HCT116 (cell line): ENCODE data around the gene ZNF423. TPM values are rescaled to one million over a fixed set of nuclear protein-coding genes. Genes with fewer than 3 reads are reported as not detected.

Experiments
- ATAC-seq: fragments of 200-7000 bp; cut with Tn5 transposase; 2 replicates; pipeline ENCODE4 v1.9.1; 2020; ENCODE audit warnings: mild to moderate bottlenecking, moderate library complexity
- BruUV-seq: library from RNA; stranded (reverse); fragments of 400-500 nt; replicated peaks from 2 replicates; lab custom pipeline; 2021; lab: Mats Ljungman, UMichigan
- CTCF ChIA-PET: fragments of 300-600 bp; sonication (Branson Sonifier 250); formaldehyde crosslinking; loops from one replicate; lab custom pipeline; 2021; ENCODE audit warnings: antibody characterized with exemption; lab: Charles Lee
- POLR2A ChIA-PET: fragments of 300-600, 350-600 bp; sonication (Branson Sonifier 250); formaldehyde crosslinking; loops from one replicate; lab custom pipeline; 2021; ENCODE audit warnings: antibody characterized with exemption; lab: Charles Lee
- RAD21 ChIA-PET, 2 experiments: fragments of 300-600 bp; sonication (Branson Sonifier 250); formaldehyde crosslinking; loops; one replicate each; lab custom pipeline; 2023; ENCODE audit warnings: low total read pairs in 2 of 2; ENCODE audit not compliant: uncharacterized antibody in 2 of 2, unreplicated experiment in 2 of 2, low non-redundant PET in 1 of 2; lab: Charles Lee
- DNase-seq: peaks from one replicate; pipeline ENCODE4 v3.0.0-alpha.2; 2010; ENCODE audit warnings: low read depth, low spot score
- H2AFZ ChIP-seq: fragments of 200-600 bp; shearing (Covaris generic), sonication (generic); 2 replicates; pipeline ENCODE4 v1.6.1; 2017; ENCODE audit warnings: low read depth, mixed run types, mixed read lengths, antibody characterized with exemption, low read length; ENCODE audit not compliant: poor library complexity, severe bottlenecking
- H3K27ac ChIP-seq: 2 replicates; pipeline ENCODE4 v1.5.1; 2012; ENCODE audit warnings: low read depth, low read length
- H3K27me3 ChIP-seq: fragments of 200-600 bp; sonication (generic); 2 replicates; pipeline ENCODE4 v1.6.1; 2016; ENCODE audit warnings: mixed run types, low read length, mixed read lengths; ENCODE audit not compliant: insufficient read depth
- H3K36me3 ChIP-seq, 2 experiments: fragments of 200-500 bp in 1 of 2; fragments of 200-600 bp in 1 of 2; sonication (Bioruptor generic) in 1 of 2; sonication (generic) in 1 of 2; 2 replicates each; pipeline versions ENCODE4 v1.5.1 to v1.6.1; 2014 to 2016; ENCODE audit warnings: low read length in 2 of 2, inconsistent platforms in 1 of 2, mixed read lengths in 1 of 2, mixed run types in 1 of 2; ENCODE audit not compliant: insufficient read depth in 2 of 2, control insufficient read depth in 1 of 2
- H3K4me1 ChIP-seq, 2 experiments: fragments of 200-600 bp in 1 of 2; sonication (generic) in 1 of 2; 2 replicates each; pipeline versions ENCODE4 v1.5.1 to v1.6.1; 2012 to 2017; ENCODE audit warnings: low read length in 2 of 2, inconsistent platforms in 1 of 2, mild to moderate bottlenecking in 1 of 2, mixed read lengths in 1 of 2, mixed run types in 1 of 2, moderate library complexity in 1 of 2; ENCODE audit not compliant: insufficient read depth in 2 of 2, control insufficient read depth in 1 of 2
- H3K4me2 ChIP-seq: fragments of 200-600 bp; sonication (generic); 2 replicates; pipeline ENCODE4 v1.6.1; 2017; ENCODE audit warnings: mixed run types, low read length, mixed read lengths
- H3K4me3 ChIP-seq, 2 experiments: fragments of 200-600 bp in 1 of 2; sonication (generic) in 1 of 2; replicated peaks in 1 of 2; 2 replicates each; pipeline ENCODE4 v1.5.1; 2011 to 2016; ENCODE audit warnings: low read length in 2 of 2, control low read depth in 1 of 2, low read depth in 1 of 2, mild to moderate bottlenecking in 1 of 2, mixed read lengths in 1 of 2, mixed run types in 1 of 2
- H3K79me2 ChIP-seq: fragments of 200-600 bp; sonication (generic); 2 replicates; pipeline ENCODE4 v1.6.1; 2017; ENCODE audit warnings: mild to moderate bottlenecking, mixed run types, low read length, moderate library complexity, mixed read lengths; ENCODE audit not compliant: insufficient read depth
- H3K9ac ChIP-seq: fragments of 200-600 bp; sonication (generic); 2 replicates; pipeline ENCODE4 v1.6.1; 2016; ENCODE audit warnings: low read length, mixed read lengths
- H3K9me2 ChIP-seq: fragments of 200-600 bp; sonication (generic), shearing (Covaris generic); 2 replicates; pipeline ENCODE4 v1.6.1; 2017; ENCODE audit warnings: mixed run types, mild to moderate bottlenecking, moderate library complexity; ENCODE audit not compliant: insufficient read depth
- H3K9me3 ChIP-seq, 2 experiments: fragments of 200-500 bp in 1 of 2; fragments of 200-600 bp in 1 of 2; sonication (Bioruptor generic) in 1 of 2; sonication (generic) in 1 of 2; 2 replicates each; pipeline ENCODE4 v1.6.1; 2014 to 2017; ENCODE audit warnings: low read length in 2 of 2, mixed read lengths in 2 of 2, inconsistent platforms in 1 of 2, low read depth in 1 of 2, mild to moderate bottlenecking in 1 of 2, mixed run types in 1 of 2, moderate library complexity in 1 of 2; ENCODE audit not compliant: control insufficient read depth in 1 of 2, insufficient read depth in 1 of 2
- H4K20me1 ChIP-seq: fragments of 200-600 bp; sonication (generic), shearing (Covaris generic); 2 replicates; pipeline ENCODE4 v1.6.1; 2017; ENCODE audit warnings: mixed run types, mild to moderate bottlenecking, moderate library complexity; ENCODE audit not compliant: insufficient read depth
- ELF1 ChIP-seq: IDR thresholded peaks from 2 replicates; pipeline ENCODE4 v1.6.1; 2012; ENCODE audit warnings: low read depth, borderline replicate concordance
- EZH2 ChIP-seq: fragments of 200-600 bp; sonication (generic); IDR thresholded peaks from 2 replicates; pipeline ENCODE4 v1.6.1; 2017; ENCODE audit warnings: antibody characterized with exemption, mixed run types
- EZH2phosphoT487 ChIP-seq: fragments of 200-600 bp; IDR thresholded peaks from 2 replicates; pipeline ENCODE4 v1.6.1; 2018; ENCODE audit warnings: antibody characterized with exemption, borderline replicate concordance
- MAX ChIP-seq: IDR thresholded peaks from 2 replicates; pipeline ENCODE4 v1.6.1; 2012
- RAD21 ChIP-seq: IDR thresholded peaks from 2 replicates; pipeline ENCODE4 v1.6.1; 2012; ENCODE audit warnings: low read depth, mild to moderate bottlenecking
- SIN3A ChIP-seq: IDR thresholded peaks from 2 replicates; pipeline ENCODE4 v1.6.1; 2012; ENCODE audit warnings: low read depth
- SRF ChIP-seq: IDR thresholded peaks from 2 replicates; pipeline ENCODE4 v1.6.1; 2012; ENCODE audit warnings: low read depth
- TCF7L2 ChIP-seq: IDR thresholded peaks from 2 replicates; pipeline ENCODE4 v1.7.0; 2011; ENCODE audit warnings: borderline replicate concordance, inconsistent platforms; ENCODE audit not compliant: insufficient read depth, insufficient read length; ENCODE audit errors: extremely low read depth
- ZNF274 ChIP-seq: fragments of 200-500 bp; sonication (Bioruptor generic); IDR thresholded peaks from 2 replicates; pipeline ENCODE4 v1.6.1; 2014; ENCODE audit warnings: mild to moderate bottlenecking, low read depth, low read length, inconsistent platforms
- intact Hi-C: fragments of 100-400 bp; cut with micrococcal nuclease; formaldehyde crosslinking; loops from 2 replicates; pipeline ENCODE4 v1.10.0; 2022
- total RNA-seq: library from RNA; stranded (reverse); gene quantifications from one replicate; pipeline ENCODE4 v1.2.1, GENCODE V29; 2021; ENCODE audit not compliant: unreplicated experiment

Gene ZNF423
- total RNA-seq, 1 experiment from 2014 or later, result 0.22 TPM

GRCh38 chr16:49850558-49851467 is 5.1 kb downstream of the ZNF423 start:
- DNase-seq, result no peak
- ChIA-PET POLR2A (no interaction called here), RAD21 (no interaction called here)
- Histone ChIP-seq H3K27me3 (peaks cover 64% of the 10 kb centered on the region), H3K36me3 (no peaks in the 10 kb centered on the region), H2AFZ (no peak overlapping the region), H3K4me1 (peaks cover 0 to 7% of the 10 kb centered on the region in 2 experiments; a peak in 1 of 4 replicates), H3K79me2 (no peaks in the 10 kb centered on the region), H3K9me2 (no peaks in the 10 kb centered on the region)
- no peak for TF ChIP-seq ELF1
- 0 out of 2 replicates have a peak, but pooled peaks have one; percentile 85 for TF ChIP-seq EZH2phosphoT487
- peak; percentile 52; the same call in 1 of the 2 replicates for TF ChIP-seq EZH2
- TF ChIP-seq SRF, result no peak
- no peak for TF ChIP-seq RAD21
- TF ChIP-seq, all 23 proteins: peak for 2
- Histone ChIP-seq H3K4me3 (no peak overlapping the region), H3K9me3 (no peaks in the 10 kb centered on the region), H3K4me2 (no peak overlapping the region), H4K20me1 (no peaks in the 10 kb centered on the region), H3K9ac (no peak overlapping the region), H3K27ac (no peak overlapping the region)
- intact Hi-C loops, result loop anchor here (10.0 kb wide), 1 partner anchor 236 kb away; no protein-coding TSS in a partner anchor
- no peak for ATAC-seq
- BruUV-seq, result no TSS peak
- CTCF ChIA-PET, result no interaction called here

GRCh38 chr16:49849754-49850108 is 6.2 kb downstream of the ZNF423 start:
- TF ChIP-seq ZNF274 (no peak), EZH2phosphoT487 (no peak; the same call in 1 of the 2 replicates), MAX (no peak), SIN3A (no peak), TCF7L2 (no peak)
- intact Hi-C loops, result loop anchor here (10.0 kb wide), 1 partner anchor 235 kb away; no protein-coding TSS in a partner anchor
- ChIA-PET RAD21 (no interaction called here), CTCF (no interaction called here), POLR2A (no interaction called here)
- H3K4me2 ChIP-seq, result no peak overlapping the region
- H3K9me3 ChIP-seq, result no peaks in the 10 kb centered on the region
- H3K79me2 ChIP-seq, result no peaks in the 10 kb centered on the region
- H3K27ac ChIP-seq, result no peak overlapping the region
- peaks cover 63% of the 10 kb centered on the region for H3K27me3 ChIP-seq
- no peak for ATAC-seq
- no TSS peak for BruUV-seq
- no peaks in the 10 kb centered on the region for H3K9me2 ChIP-seq
- H3K4me1 ChIP-seq, result no peaks in the 10 kb centered on the region
- H3K36me3 ChIP-seq, result no peaks in the 10 kb centered on the region
- H3K4me3 ChIP-seq, result no peak overlapping the region
- H2AFZ ChIP-seq, result no peak overlapping the region
- H4K20me1 ChIP-seq, result no peaks in the 10 kb centered on the region
- DNase-seq, result no peak
- no peak overlapping the region for H3K9ac ChIP-seq
